RCC 7860 (cell line): Measurements from ENCODE around the gene CXCL6.

Source experiments
- DNase-seq: peaks from one replicate; pipeline ENCODE4 v3.0.0-alpha.2; 2015; ENCODE audit warnings: low spot score
- FAIRE-seq: peaks from 2 replicates; lab custom pipeline; 2012; peaks lifted over from hg19 to GRCh38; lab: Jason Lieb, UNC

Gene CXCL6

GRCh38 chr4:73841243-73841925, 4.9 kb downstream of the CXCL6 start:
- FAIRE-seq: no peak

GRCh38 chr4:73842696-73843095, 6.2 kb downstream of the CXCL6 start:
- no peak for DNase-seq
- no peak for FAIRE-seq

More at GRCh38 chr4:73841243-73841925, 4.9 kb downstream of the CXCL6 start:
- no peak for DNase-seq

GRCh38 chr4:73843369-73843768, 6.9 kb downstream of the CXCL6 start:
- no peak for DNase-seq
- peak; percentile 68 for FAIRE-seq

- DNase-seq (peak; percentile 34), FAIRE-seq (no peak)
Measured at GRCh38 chr4:73844345-73844744, 7.9 kb downstream of the CXCL6 start.

GRCh38 chr4:73844806-73845205, 8.3 kb downstream of the CXCL6 start:
- FAIRE-seq (no peak), DNase-seq (no peak)

- FAIRE-seq: no peak
- DNase-seq: no peak
Measured at GRCh38 chr4:73847526-73848182, 11.2 kb downstream of the CXCL6 start.

GRCh38 chr4:73848183-73848777, 11.8 kb downstream of the CXCL6 start:
- no peak for DNase-seq
- FAIRE-seq: no peak

- FAIRE-seq (no peak), DNase-seq (no peak)
Measured at GRCh38 chr4:73850261-73850970, 13.9 kb downstream of the CXCL6 start.

GRCh38 chr4:73851293-73851692, 14.8 kb downstream of the CXCL6 start:
- FAIRE-seq (no peak), DNase-seq (no peak)

GRCh38 chr4:73852771-73853170, 16.3 kb downstream of the CXCL6 start:
- DNase-seq (no peak), FAIRE-seq (no peak)

- DNase-seq: no peak
- FAIRE-seq: no peak
Measured at GRCh38 chr4:73853246-73853704, 16.8 kb downstream of the CXCL6 start, which contains the start of gene PF4V1. Gene PF4V1 (plus strand): TSS chr4:73853296. CDS start chr4:73853363, 67 bp downstream.

GRCh38 chr4:73853718-73854473, 17.4 kb downstream of the CXCL6 start:
- FAIRE-seq (no peak), DNase-seq (no peak)

GRCh38 chr4:73855406-73855805, 18.9 kb downstream of the CXCL6 start:
- FAIRE-seq: no peak
- DNase-seq: no peak

- DNase-seq (peak; percentile 17), FAIRE-seq (no peak)
Measured at GRCh38 chr4:73856518-73856917, 20.0 kb downstream of the CXCL6 start.

- FAIRE-seq (no peak), DNase-seq (no peak)
Measured at GRCh38 chr4:73859614-73860088, 23.2 kb downstream of the CXCL6 start.

- no peak for DNase-seq
- FAIRE-seq: peak; percentile 63
Measured at GRCh38 chr4:73860181-73860580, 23.7 kb downstream of the CXCL6 start.

GRCh38 chr4:73860917-73861316, 24.4 kb downstream of the CXCL6 start:
- DNase-seq (no peak), FAIRE-seq (no peak)

- FAIRE-seq: no peak
- no peak for DNase-seq
Measured at GRCh38 chr4:73862322-73862721, 25.8 kb downstream of the CXCL6 start.

- FAIRE-seq (no peak), DNase-seq (no peak)
Measured at GRCh38 chr4:73864365-73864764, 27.9 kb downstream of the CXCL6 start.

GRCh38 chr4:73864961-73865360, 28.5 kb downstream of the CXCL6 start:
- no peak for FAIRE-seq
- DNase-seq: no peak
